GM12878 (cell line): ENCODE measurements around the gene SUCO. TPM values are rescaled to one million over a fixed set of nuclear protein-coding genes. Genes with fewer than 3 reads are reported as not detected.

Experiments used
- ATAC-seq: fragments of 200-7000 bp; cut with Tn5 transposase; 3 replicates; pipeline ENCODE4 v1.9.1; 2020; ENCODE audit warnings: mild to moderate bottlenecking, moderate library complexity
- BruUV-seq: library from RNA; stranded (reverse); fragments of 400-500 nt; replicated peaks from 2 replicates; lab custom pipeline; 2021; lab: Mats Ljungman, UMichigan
- CTCF ChIA-PET: fragments of 300-600 bp; sonication (Branson Sonifier 250); formaldehyde crosslinking; extraction: SDS; loops from one replicate; lab custom pipeline; 2021; ENCODE audit warnings: inconsistent platforms; lab: Yijun Ruan, JAX
- POLR2A ChIA-PET: fragments of 350-600 bp; formaldehyde crosslinking; extraction: SDS; loops from one replicate; lab custom pipeline; 2021; ENCODE audit warnings: inconsistent platforms; lab: Charles Lee
- RAD21 ChIA-PET: fragments of 300-600 bp; sonication (Branson Sonifier 250); formaldehyde crosslinking; loops from one replicate; lab custom pipeline; 2023; ENCODE audit warnings: antibody characterized with exemption; ENCODE audit not compliant: unreplicated experiment; lab: Charles Lee
- SMC1A ChIA-PET: fragments of 300-600 bp; sonication (Branson Sonifier 250); formaldehyde crosslinking; loops from one replicate; lab custom pipeline; 2023; ENCODE audit not compliant: unreplicated experiment, uncharacterized antibody; lab: Charles Lee
- DNase-seq: peaks from one replicate; pipeline ENCODE4 v3.0.0-alpha.2; 2011; ENCODE audit warnings: low read depth, low spot score
- FAIRE-seq: peaks from 3 replicates; lab custom pipeline; 2011; peaks lifted over from hg19 to GRCh38; lab: Jason Lieb, UNC
- H2AFZ ChIP-seq: 2 replicates; pipeline ENCODE4 v1.6.0; 2011; ENCODE audit warnings: low read depth, low read length, control low read depth; ENCODE audit not compliant: control insufficient read depth
- H3K27ac ChIP-seq: 2 replicates; pipeline ENCODE4 v1.5.1; 2011; ENCODE audit warnings: control low read depth; ENCODE audit not compliant: control insufficient read depth, insufficient read depth
- H3K27me3 ChIP-seq, 2 experiments: replicated peaks in 1 of 2; 2 replicates each; pipeline versions ENCODE4 v1.6.0 to v1.6.1; 2011; ENCODE audit warnings: low read length in 1 of 2; ENCODE audit not compliant: control insufficient read depth in 2 of 2, insufficient read depth in 2 of 2
- H3K36me3 ChIP-seq, 2 experiments: 2 replicates each; pipeline ENCODE4 v1.5.1; 2011; ENCODE audit warnings: low read length in 1 of 2; ENCODE audit not compliant: control insufficient read depth in 2 of 2, insufficient read depth in 2 of 2
- H3K4me1 ChIP-seq: 2 replicates; pipeline ENCODE4 v1.6.1; 2011; ENCODE audit warnings: mild to moderate bottlenecking, low read length, moderate library complexity, mixed read lengths; ENCODE audit not compliant: control insufficient read depth, insufficient read depth
- H3K4me2 ChIP-seq: 2 replicates; pipeline ENCODE4 v1.6.0; 2011; ENCODE audit warnings: control low read depth; ENCODE audit not compliant: control insufficient read depth, insufficient read depth
- H3K4me3 ChIP-seq: fragments of 200-600 bp; sonication (generic); 2 replicates; pipeline ENCODE4 v1.5.1; 2016
- H3K79me2 ChIP-seq: 2 replicates; pipeline ENCODE4 v1.6.0; 2011; ENCODE audit warnings: low read length; ENCODE audit not compliant: control insufficient read depth, insufficient read depth
- H3K9ac ChIP-seq: 2 replicates; pipeline ENCODE4 v1.8.0; 2011; ENCODE audit warnings: low read length, control low read depth, mixed read lengths; ENCODE audit not compliant: control insufficient read depth, insufficient read depth
- H3K9me3 ChIP-seq: replicated peaks from 3 replicates; pipeline ENCODE4 v1.5.1; 2011; ENCODE audit warnings: mild to moderate bottlenecking, low read length; ENCODE audit not compliant: control insufficient read depth, insufficient read depth
- H4K20me1 ChIP-seq: 2 replicates; pipeline ENCODE4 v1.6.0; 2011; ENCODE audit not compliant: control insufficient read depth, insufficient read depth
- CHD1 ChIP-seq: IDR thresholded peaks from 2 replicates; pipeline ENCODE4 v1.6.1; 2012; ENCODE audit warnings: low read depth, low read length, improper control_type of control experiment
- FOXM1 ChIP-seq: IDR thresholded peaks from 2 replicates; pipeline ENCODE4 v1.6.1; 2012; ENCODE audit warnings: low read depth, mild to moderate bottlenecking, inconsistent platforms, low read length, moderate library complexity
- SIX5 ChIP-seq: IDR thresholded peaks from 2 replicates; pipeline ENCODE4 v1.6.1; 2011; ENCODE audit warnings: mild to moderate bottlenecking, low read depth, low read length, moderate library complexity; ENCODE audit not compliant: severe bottlenecking
- SMC3 ChIP-seq: IDR thresholded peaks from 2 replicates; pipeline ENCODE4 v1.6.1; 2011; ENCODE audit warnings: low read length, improper control_type of control experiment, borderline replicate concordance
- TCF3 ChIP-seq: IDR thresholded peaks from 2 replicates; pipeline ENCODE4 v1.6.1; 2012; ENCODE audit warnings: low read depth, mild to moderate bottlenecking, low read length, borderline replicate concordance; ENCODE audit not compliant: insufficient read depth
- ZNF274 ChIP-seq: IDR thresholded peaks from one replicate; pipeline ENCODE4 v1.8.0; 2011; ENCODE audit not compliant: insufficient read length, insufficient read depth
- in situ Hi-C: fragments of 300-500 bp; cut with MboI; formaldehyde crosslinking; loops from 9 replicates; pipeline ENCODE4 v1.14.3; 2018; ENCODE audit warnings: mixed read lengths
- intact Hi-C: fragments of 100-400 bp; cut with micrococcal nuclease; formaldehyde crosslinking; loops from one replicate; pipeline ENCODE4 v1.14.2; 2022; ENCODE audit not compliant: unreplicated experiment
- polyA plus RNA-seq, 11 experiments: library from polyadenylated mRNA; depleted of rRNA in 4 of 11; unstranded in 6 of 11; stranded (reverse) in 5 of 11; fragments of >200 nt; fragmentation: Nextera tagmentation in 4 of 11; fragmentation: Illumina TruSeq in 1 of 11; extraction: Ambion mirVana in 4 of 11; extraction: Trizol in 1 of 11; gene quantifications; 1 replicate in 1 of 11; 2 replicates in 10 of 11; pipeline versions ENCODE4 v1.2.1 to v1.2.3, GENCODE V29; 2011 to 2016; ENCODE audit warnings: inconsistent platforms in 2 of 11, missing spikeins in 2 of 11, low read depth in 1 of 11
- total RNA-seq, 4 experiments: library from RNA; depleted of rRNA in 3 of 4; stranded (reverse); fragments of >200 nt in 3 of 4; fragmentation: Illumina TruSeq in 1 of 4; extraction: Trizol in 1 of 4; gene quantifications; 2 replicates each; pipeline versions ENCODE4 v1.2.1 to v1.2.3, GENCODE V29; 2013 to 2021
- TF ChIP-seq, protein P1 (sequence below): fragments of 450-650 bp; IDR thresholded peaks from 2 replicates; pipeline ENCODE4 v1.6.1; 2017; ENCODE audit warnings: mild to moderate bottlenecking, low read depth, inconsistent platforms; ENCODE audit not compliant: poor library complexity, severe bottlenecking
- TF ChIP-seq, protein P2 (sequence below): IDR thresholded peaks from 2 replicates; pipeline ENCODE4 v1.6.1; 2012; ENCODE audit warnings: low read depth, low read length, improper control_type of control experiment
- TF ChIP-seq, protein P3 (sequence below): fragments of 450-650 bp; IDR thresholded peaks from 2 replicates; pipeline ENCODE4 v1.6.1; 2014; ENCODE audit warnings: mild to moderate bottlenecking

Gene SUCO
- total and polyA plus RNA-seq, 10 of the 15 experiments (the other 5 are each of a cell fraction or from before 2014, with no cell fraction given) = 1.7 to 15.3 (median 8.4) TPM

DNA sequence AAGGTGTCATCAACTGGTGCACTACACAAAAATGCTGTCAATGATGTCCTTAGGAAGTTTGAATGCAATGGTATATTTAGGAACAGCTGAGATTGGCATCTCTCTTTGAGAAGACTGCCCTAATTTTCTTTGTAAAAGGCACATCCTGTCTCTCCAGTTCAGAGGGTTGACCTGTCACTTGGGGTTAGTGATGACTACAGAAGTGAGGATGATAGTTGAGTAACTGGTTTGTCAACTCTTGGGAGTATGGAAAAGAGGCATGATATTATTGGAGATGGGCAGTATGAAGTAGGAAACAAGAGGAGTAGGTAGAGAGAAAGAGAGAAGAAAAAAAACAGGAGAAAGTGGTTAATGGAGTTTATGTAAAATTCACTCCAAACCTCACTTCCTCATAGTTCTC is 48.7 kb upstream of the SUCO start:
- Histone ChIP-seq H2AFZ (no peak overlapping the region), H3K4me1 (no peaks in the 10 kb centered on the region), H3K9me3 (no peaks in the 10 kb centered on the region), H3K36me3 (no peaks in the 10 kb centered on the region), H4K20me1 (no peaks in the 10 kb centered on the region), H3K4me2 (no peak overlapping the region), H3K4me3 (no peak overlapping the region)
- intact Hi-C loops (no loop called here), in situ Hi-C loops (no loop called here)
- RAD21 ChIA-PET = no interaction called here
- ATAC-seq (no peak), DNase-seq (no peak)
- CTCF ChIA-PET = no interaction called here
- TF ChIP-seq CHD1 (no peak), SIX5 (no peak), FOXM1 (no peak), ZNF274 (no peak), TCF3 (no peak), SMC3 (no peak)
- TF ChIP-seq, protein P1, sequence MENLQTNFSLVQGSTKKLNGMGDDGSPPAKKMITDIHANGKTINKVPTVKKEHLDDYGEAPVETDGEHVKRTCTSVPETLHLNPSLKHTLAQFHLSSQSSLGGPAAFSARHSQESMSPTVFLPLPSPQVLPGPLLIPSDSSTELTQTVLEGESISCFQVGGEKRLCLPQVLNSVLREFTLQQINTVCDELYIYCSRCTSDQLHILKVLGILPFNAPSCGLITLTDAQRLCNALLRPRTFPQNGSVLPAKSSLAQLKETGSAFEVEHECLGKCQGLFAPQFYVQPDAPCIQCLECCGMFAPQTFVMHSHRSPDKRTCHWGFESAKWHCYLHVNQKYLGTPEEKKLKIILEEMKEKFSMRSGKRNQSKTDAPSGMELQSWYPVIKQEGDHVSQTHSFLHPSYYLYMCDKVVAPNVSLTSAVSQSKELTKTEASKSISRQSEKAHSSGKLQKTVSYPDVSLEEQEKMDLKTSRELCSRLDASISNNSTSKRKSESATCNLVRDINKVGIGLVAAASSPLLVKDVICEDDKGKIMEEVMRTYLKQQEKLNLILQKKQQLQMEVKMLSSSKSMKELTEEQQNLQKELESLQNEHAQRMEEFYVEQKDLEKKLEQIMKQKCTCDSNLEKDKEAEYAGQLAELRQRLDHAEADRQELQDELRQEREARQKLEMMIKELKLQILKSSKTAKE = no peak
- TF ChIP-seq, protein P2, sequence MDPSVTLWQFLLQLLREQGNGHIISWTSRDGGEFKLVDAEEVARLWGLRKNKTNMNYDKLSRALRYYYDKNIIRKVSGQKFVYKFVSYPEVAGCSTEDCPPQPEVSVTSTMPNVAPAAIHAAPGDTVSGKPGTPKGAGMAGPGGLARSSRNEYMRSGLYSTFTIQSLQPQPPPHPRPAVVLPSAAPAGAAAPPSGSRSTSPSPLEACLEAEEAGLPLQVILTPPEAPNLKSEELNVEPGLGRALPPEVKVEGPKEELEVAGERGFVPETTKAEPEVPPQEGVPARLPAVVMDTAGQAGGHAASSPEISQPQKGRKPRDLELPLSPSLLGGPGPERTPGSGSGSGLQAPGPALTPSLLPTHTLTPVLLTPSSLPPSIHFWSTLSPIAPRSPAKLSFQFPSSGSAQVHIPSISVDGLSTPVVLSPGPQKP = no peak
- TF ChIP-seq, protein P3, sequence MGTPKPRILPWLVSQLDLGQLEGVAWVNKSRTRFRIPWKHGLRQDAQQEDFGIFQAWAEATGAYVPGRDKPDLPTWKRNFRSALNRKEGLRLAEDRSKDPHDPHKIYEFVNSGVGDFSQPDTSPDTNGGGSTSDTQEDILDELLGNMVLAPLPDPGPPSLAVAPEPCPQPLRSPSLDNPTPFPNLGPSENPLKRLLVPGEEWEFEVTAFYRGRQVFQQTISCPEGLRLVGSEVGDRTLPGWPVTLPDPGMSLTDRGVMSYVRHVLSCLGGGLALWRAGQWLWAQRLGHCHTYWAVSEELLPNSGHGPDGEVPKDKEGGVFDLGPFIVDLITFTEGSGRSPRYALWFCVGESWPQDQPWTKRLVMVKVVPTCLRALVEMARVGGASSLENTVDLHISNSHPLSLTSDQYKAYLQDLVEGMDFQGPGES = no peak
- TF ChIP-seq, all 136 proteins: peak for 0
- Histone ChIP-seq H3K9ac (no peak overlapping the region), H3K27me3 (no peaks in the 10 kb centered on the region), H3K79me2 (no peaks in the 10 kb centered on the region), H3K27ac (no peak overlapping the region)
- SMC1A ChIA-PET = interaction anchor here (1.2 kb wide), 1 partner anchor 9 kb away, joined by 3 read pairs; no protein-coding TSS in a partner anchor
- no TSS peak for BruUV-seq
- POLR2A ChIA-PET = no interaction called here
- FAIRE-seq = no peak
